Tibial nerve (tissue), 3 donors: Measurements from ENCODE around the gene IPO4.

Experiments used
- CTCF ChIP-seq, 5 experiments: fragments of 200-600 bp in 3 of 5; fragments of 450-650 bp in 2 of 5; sonication (generic) in 3 of 5; IDR thresholded peaks; one replicate each; pipeline ENCODE4 v1.5.1; 2016 to 2019; ENCODE audit warnings: antibody characterized with exemption in 5 of 5, mild to moderate bottlenecking in 3 of 5, moderate library complexity in 2 of 5
- POLR2A ChIP-seq, 2 donors: fragments of 450-650 bp; IDR thresholded peaks; one replicate each; pipeline ENCODE4 v1.6.1; 2017; ENCODE audit warnings: antibody characterized with exemption in 2 of 2, mild to moderate bottlenecking in 2 of 2, moderate library complexity in 2 of 2

DNA sequence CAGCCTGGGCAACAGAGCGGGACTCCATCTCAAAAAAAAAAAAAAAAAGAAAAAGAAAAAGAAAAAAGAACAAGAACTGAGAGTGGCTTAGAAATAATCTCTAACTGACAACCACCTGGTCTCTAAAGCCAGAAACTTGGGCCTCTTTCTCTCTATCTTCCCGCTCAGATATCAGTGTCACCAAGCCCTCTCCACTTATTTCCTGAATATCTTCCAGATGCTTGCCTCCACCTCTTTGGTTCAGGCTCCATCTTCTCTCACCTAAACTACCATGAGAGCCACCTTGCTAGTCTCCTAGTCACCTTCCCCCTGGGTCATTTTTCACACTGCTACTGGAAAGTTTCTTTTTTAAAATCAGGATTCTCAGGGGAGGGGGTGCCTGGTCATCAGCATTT lies 8.4 kb upstream of the IPO4 start:
- TF ChIP-seq CTCF (IDR thresholded peaks at IDR 0.05) (no peak), POLR2A (IDR thresholded peaks at IDR 0.05) (no peak)
